HepG2 (cell line): Measurements from ENCODE around the gene EVL. TPM values are rescaled to one million over a fixed set of nuclear protein-coding genes. Genes with fewer than 3 reads are reported as not detected.

Source experiments
- NFATC3 ChIP-seq: sonication (generic); formaldehyde crosslinking; IDR thresholded peaks from 2 replicates; pipeline ENCODE4 v1.5.1; 2020; ENCODE audit warnings: mild to moderate bottlenecking, missing genetic modification reagents
- ONECUT2 ChIP-seq: sonication (generic); formaldehyde crosslinking; IDR thresholded peaks from 2 replicates; pipeline ENCODE4 v1.4.0; 2020; ENCODE audit warnings: missing genetic modification reagents
- SETDB1 ChIP-seq: sonication (generic); formaldehyde crosslinking; IDR thresholded peaks from 2 replicates; pipeline ENCODE4 v1.5.1; 2020; ENCODE audit warnings: missing genetic modification reagents, mild to moderate bottlenecking, borderline replicate concordance
- SMAD3 ChIP-seq: sonication (generic); formaldehyde crosslinking; IDR thresholded peaks from 2 replicates; pipeline ENCODE4 v1.4.0; 2020; ENCODE audit warnings: missing genetic modification reagents
- SRSF4 ChIP-seq: fragments of 200-400 bp; formaldehyde crosslinking; IDR thresholded peaks from one replicate; pipeline ENCODE4 v1.6.1; 2018; ENCODE audit warnings: mild to moderate bottlenecking, low read depth, low read length, moderate library complexity; ENCODE audit not compliant: poor library complexity, severe bottlenecking
- ZNF20 ChIP-seq: sonication (generic); formaldehyde crosslinking; IDR thresholded peaks from 2 replicates; pipeline ENCODE4 v1.4.0; 2020; ENCODE audit warnings: mild to moderate bottlenecking, moderate library complexity, missing genetic modification reagents
- ZNF251 ChIP-seq: sonication (generic); formaldehyde crosslinking; IDR thresholded peaks from 2 replicates; pipeline ENCODE4 v1.9.0; 2021; ENCODE audit warnings: mild to moderate bottlenecking, missing genetic modification reagents
- ZNF713 ChIP-seq: sonication (generic); formaldehyde crosslinking; IDR thresholded peaks from 2 replicates; pipeline ENCODE4 v1.4.0; 2020; ENCODE audit warnings: mild to moderate bottlenecking, missing genetic modification reagents
- ZNF749 ChIP-seq: sonication (generic); formaldehyde crosslinking; IDR thresholded peaks from 2 replicates; pipeline ENCODE4 v1.8.0; 2022; ENCODE audit warnings: mild to moderate bottlenecking, missing genetic modification reagents, moderate library complexity, borderline replicate concordance
- ZNF761 ChIP-seq: sonication (generic); formaldehyde crosslinking; conservative IDR thresholded peaks from 2 replicates; pipeline ENCODE4 v1.4.0; 2020; ENCODE audit warnings: mild to moderate bottlenecking, missing genetic modification reagents
- polyA plus RNA-seq, 8 experiments: library from polyadenylated mRNA; depleted of rRNA in 3 of 8; stranded (reverse) in 7 of 8; unstranded in 1 of 8; fragments of >200 nt; fragmentation: Illumina TruSeq in 4 of 8; extraction: Trizol in 4 of 8; gene quantifications; 2 replicates each; pipeline versions ENCODE4 v1.2.1 to v1.2.3, GENCODE V29; 2011 to 2016; ENCODE audit warnings: low read depth in 4 of 8, missing spikeins in 1 of 8, mixed read lengths in 1 of 8; ENCODE audit not compliant: insufficient read depth in 1 of 8
- total RNA-seq, 5 experiments: library from RNA; depleted of rRNA; stranded (reverse); fragments of >200 nt; fragmentation: Illumina TruSeq; extraction: Trizol; gene quantifications; 2 replicates each; pipeline ENCODE4 v1.2.3, GENCODE V29; 2016; ENCODE audit warnings: low read depth in 1 of 5
- TF ChIP-seq, protein P1 (sequence below): sonication (generic); IDR thresholded peaks from 2 replicates; pipeline ENCODE4 v1.6.1; 2016; ENCODE audit warnings: low read depth, borderline replicate concordance
- TF ChIP-seq, protein P2 (sequence below): sonication (generic); formaldehyde crosslinking; IDR thresholded peaks from 2 replicates; pipeline ENCODE4 v1.8.1; 2023; ENCODE audit warnings: missing genetic modification reagents, inconsistent platforms, borderline replicate concordance
- TF ChIP-seq, protein P3 (sequence below): sonication (generic); formaldehyde crosslinking; IDR thresholded peaks from 2 replicates; pipeline ENCODE4 v1.4.0; 2020; ENCODE audit warnings: missing genetic modification reagents
- TF ChIP-seq, protein P4 (sequence below): IDR thresholded peaks from 2 replicates; pipeline ENCODE4 v1.6.1; 2016; ENCODE audit warnings: low read depth, control low read depth
- TF ChIP-seq, protein P5 (sequence below): sonication (generic); formaldehyde crosslinking; IDR thresholded peaks from 2 replicates; pipeline ENCODE4 v1.4.0; 2020; ENCODE audit warnings: mild to moderate bottlenecking, missing genetic modification reagents
- TF ChIP-seq, protein P6 (sequence below): IDR thresholded peaks from 2 replicates; pipeline ENCODE4 v1.6.1; 2016; ENCODE audit warnings: missing compliant biosample characterization, missing genetic modification reagents, borderline replicate concordance

Gene EVL
- total and polyA plus RNA-seq, 2 of the 13 experiments (the other 11 are each of a cell fraction or from before 2014, with no cell fraction given): 15.1 to 31.2 TPM

DNA sequence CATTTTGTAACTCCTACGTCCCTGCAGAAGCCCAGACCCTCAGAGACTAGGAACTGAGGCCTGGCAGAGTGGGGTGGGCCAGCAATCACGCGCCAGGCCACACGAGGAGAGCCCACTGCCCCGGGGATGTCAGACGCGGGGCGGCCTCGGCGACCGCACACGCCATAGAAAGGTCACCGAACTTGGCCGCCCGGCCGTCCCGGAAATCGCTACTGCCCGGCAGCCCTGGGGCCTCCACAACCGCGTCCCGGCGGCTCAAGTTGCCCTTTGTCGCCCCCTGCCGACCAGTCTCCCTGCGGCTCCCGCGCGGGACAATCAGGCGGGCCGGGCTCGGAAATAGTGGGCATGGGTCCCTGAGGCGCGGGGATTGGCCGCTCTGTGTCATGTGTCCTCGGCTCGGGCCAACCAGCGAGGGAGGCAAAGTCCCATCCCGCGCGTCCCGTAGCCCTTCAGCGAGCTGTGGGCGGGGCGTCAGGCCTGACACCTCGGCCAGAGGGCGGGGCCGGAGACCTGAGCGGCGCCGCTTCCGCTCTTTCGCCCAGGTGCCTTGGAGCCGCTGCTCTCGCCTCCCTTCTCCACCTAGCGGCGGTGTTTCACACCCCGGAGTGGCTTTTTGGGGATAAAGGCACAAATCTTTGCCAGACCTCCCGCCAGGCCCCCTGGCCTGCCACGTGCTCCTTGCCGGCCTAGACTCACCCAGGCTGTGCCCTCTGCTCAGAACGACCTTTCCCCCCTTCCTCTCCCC is 127.6 kb downstream of the EVL start (continued):
- TF ChIP-seq, protein P1, sequence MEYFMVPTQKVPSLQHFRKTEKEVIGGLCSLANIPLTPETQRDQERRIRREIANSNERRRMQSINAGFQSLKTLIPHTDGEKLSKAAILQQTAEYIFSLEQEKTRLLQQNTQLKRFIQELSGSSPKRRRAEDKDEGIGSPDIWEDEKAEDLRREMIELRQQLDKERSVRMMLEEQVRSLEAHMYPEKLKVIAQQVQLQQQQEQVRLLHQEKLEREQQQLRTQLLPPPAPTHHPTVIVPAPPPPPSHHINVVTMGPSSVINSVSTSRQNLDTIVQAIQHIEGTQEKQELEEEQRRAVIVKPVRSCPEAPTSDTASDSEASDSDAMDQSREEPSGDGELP: peak; percentile 61; the same call in 1 of the 2 replicates
- TF ChIP-seq ZNF713 (CRISPR knock-in tag): no peak
- no peak for TF ChIP-seq SMAD3 (CRISPR knock-in tag)
- TF ChIP-seq ZNF20 (CRISPR knock-in tag): peak; percentile 38; the same call in 1 of the 2 replicates
- TF ChIP-seq ZNF251: no peak
- TF ChIP-seq, protein P2, sequence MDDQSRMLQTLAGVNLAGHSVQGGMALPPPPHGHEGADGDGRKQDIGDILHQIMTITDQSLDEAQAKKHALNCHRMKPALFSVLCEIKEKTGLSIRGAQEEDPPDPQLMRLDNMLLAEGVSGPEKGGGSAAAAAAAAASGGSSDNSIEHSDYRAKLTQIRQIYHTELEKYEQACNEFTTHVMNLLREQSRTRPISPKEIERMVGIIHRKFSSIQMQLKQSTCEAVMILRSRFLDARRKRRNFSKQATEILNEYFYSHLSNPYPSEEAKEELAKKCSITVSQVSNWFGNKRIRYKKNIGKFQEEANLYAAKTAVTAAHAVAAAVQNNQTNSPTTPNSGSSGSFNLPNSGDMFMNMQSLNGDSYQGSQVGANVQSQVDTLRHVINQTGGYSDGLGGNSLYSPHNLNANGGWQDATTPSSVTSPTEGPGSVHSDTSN (CRISPR knock-in tag): peak; percentile 64; the same call in 1 of the 2 replicates
- no peak for TF ChIP-seq SETDB1 (CRISPR knock-in tag)
- TF ChIP-seq ONECUT2 (CRISPR knock-in tag): no peak
- TF ChIP-seq, protein P3, sequence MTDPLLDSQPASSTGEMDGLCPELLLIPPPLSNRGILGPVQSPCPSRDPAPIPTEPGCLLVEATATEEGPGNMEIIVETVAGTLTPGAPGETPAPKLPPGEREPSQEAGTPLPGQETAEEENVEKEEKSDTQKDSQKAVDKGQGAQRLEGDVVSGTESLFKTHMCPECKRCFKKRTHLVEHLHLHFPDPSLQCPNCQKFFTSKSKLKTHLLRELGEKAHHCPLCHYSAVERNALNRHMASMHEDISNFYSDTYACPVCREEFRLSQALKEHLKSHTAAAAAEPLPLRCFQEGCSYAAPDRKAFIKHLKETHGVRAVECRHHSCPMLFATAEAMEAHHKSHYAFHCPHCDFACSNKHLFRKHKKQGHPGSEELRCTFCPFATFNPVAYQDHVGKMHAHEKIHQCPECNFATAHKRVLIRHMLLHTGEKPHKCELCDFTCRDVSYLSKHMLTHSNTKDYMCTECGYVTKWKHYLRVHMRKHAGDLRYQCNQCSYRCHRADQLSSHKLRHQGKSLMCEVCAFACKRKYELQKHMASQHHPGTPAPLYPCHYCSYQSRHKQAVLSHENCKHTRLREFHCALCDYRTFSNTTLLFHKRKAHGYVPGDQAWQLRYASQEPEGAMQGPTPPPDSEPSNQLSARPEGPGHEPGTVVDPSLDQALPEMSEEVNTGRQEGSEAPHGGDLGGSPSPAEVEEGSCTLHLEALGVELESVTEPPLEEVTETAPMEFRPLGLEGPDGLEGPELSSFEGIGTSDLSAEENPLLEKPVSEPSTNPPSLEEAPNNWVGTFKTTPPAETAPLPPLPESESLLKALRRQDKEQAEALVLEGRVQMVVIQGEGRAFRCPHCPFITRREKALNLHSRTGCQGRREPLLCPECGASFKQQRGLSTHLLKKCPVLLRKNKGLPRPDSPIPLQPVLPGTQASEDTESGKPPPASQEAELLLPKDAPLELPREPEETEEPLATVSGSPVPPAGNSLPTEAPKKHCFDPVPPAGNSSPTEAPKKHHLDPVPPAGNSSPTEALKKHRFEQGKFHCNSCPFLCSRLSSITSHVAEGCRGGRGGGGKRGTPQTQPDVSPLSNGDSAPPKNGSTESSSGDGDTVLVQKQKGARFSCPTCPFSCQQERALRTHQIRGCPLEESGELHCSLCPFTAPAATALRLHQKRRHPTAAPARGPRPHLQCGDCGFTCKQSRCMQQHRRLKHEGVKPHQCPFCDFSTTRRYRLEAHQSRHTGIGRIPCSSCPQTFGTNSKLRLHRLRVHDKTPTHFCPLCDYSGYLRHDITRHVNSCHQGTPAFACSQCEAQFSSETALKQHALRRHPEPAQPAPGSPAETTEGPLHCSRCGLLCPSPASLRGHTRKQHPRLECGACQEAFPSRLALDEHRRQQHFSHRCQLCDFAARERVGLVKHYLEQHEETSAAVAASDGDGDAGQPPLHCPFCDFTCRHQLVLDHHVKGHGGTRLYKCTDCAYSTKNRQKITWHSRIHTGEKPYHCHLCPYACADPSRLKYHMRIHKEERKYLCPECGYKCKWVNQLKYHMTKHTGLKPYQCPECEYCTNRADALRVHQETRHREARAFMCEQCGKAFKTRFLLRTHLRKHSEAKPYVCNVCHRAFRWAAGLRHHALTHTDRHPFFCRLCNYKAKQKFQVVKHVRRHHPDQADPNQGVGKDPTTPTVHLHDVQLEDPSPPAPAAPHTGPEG (CRISPR knock-in tag): peak; percentile 94
- TF ChIP-seq, protein P4, sequence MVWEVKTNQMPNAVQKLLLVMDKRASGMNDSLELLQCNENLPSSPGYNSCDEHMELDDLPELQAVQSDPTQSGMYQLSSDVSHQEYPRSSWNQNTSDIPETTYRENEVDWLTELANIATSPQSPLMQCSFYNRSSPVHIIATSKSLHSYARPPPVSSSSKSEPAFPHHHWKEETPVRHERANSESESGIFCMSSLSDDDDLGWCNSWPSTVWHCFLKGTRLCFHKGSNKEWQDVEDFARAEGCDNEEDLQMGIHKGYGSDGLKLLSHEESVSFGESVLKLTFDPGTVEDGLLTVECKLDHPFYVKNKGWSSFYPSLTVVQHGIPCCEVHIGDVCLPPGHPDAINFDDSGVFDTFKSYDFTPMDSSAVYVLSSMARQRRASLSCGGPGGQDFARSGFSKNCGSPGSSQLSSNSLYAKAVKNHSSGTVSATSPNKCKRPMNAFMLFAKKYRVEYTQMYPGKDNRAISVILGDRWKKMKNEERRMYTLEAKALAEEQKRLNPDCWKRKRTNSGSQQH (CRISPR knock-in tag): no peak; the same call in none of the 2 replicates
- TF ChIP-seq, protein P5, sequence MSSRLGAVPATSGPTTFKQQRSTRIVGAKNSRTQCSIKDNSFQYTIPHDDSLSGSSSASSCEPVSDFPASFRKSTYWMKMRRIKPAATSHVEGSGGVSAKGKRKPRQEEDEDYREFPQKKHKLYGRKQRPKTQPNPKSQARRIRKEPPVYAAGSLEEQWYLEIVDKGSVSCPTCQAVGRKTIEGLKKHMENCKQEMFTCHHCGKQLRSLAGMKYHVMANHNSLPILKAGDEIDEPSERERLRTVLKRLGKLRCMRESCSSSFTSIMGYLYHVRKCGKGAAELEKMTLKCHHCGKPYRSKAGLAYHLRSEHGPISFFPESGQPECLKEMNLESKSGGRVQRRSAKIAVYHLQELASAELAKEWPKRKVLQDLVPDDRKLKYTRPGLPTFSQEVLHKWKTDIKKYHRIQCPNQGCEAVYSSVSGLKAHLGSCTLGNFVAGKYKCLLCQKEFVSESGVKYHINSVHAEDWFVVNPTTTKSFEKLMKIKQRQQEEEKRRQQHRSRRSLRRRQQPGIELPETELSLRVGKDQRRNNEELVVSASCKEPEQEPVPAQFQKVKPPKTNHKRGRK (CRISPR knock-in tag): no peak
- TF ChIP-seq NFATC3 (CRISPR knock-in tag): no peak
- TF ChIP-seq, protein P6, sequence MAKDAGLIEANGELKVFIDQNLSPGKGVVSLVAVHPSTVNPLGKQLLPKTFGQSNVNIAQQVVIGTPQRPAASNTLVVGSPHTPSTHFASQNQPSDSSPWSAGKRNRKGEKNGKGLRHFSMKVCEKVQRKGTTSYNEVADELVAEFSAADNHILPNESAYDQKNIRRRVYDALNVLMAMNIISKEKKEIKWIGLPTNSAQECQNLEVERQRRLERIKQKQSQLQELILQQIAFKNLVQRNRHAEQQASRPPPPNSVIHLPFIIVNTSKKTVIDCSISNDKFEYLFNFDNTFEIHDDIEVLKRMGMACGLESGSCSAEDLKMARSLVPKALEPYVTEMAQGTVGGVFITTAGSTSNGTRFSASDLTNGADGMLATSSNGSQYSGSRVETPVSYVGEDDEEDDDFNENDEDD (CRISPR knock-in tag): peak; percentile 95
- TF ChIP-seq SRSF4: no peak
- 0 out of 2 replicates have a peak, but pooled peaks have one; percentile 77 for TF ChIP-seq ZNF761
- peak; percentile 43; the same call in 1 of the 2 replicates for TF ChIP-seq ZNF749 (CRISPR knock-in tag)
